Measurements from ENCODE around the gene SDHB.

The SDHB gene

GRCh38 chr1:17023102-17023501, 30.7 kb downstream of the SDHB start:
- no peak for TF ChIP-seq ZFX (IDR thresholded peaks at IDR 0.05)
- no peak overlapping the region for H3K27ac ChIP-seq

GRCh38 chr1:17021896-17022295, 31.9 kb downstream of the SDHB start:
- no peak for TF ChIP-seq CTCF (conservative IDR thresholded peaks at IDR 0.05)
- no peak for TF ChIP-seq ZFX (IDR thresholded peaks at IDR 0.05)
- H3K27ac ChIP-seq = no peak overlapping the region

GRCh38 chr1:17020502-17020901, 33.3 kb downstream of the SDHB start:
- H3K27ac ChIP-seq = no peak overlapping the region
- TF ChIP-seq CTCF (conservative IDR thresholded peaks at IDR 0.05) = no peak
- TF ChIP-seq ZFX (IDR thresholded peaks at IDR 0.05) = no peak

- TF ChIP-seq CTCF (conservative IDR thresholded peaks at IDR 0.05) (no peak), ZFX (IDR thresholded peaks at IDR 0.05) (no peak)
- no peak overlapping the region for H3K27ac ChIP-seq
These were observed 35.0 kb downstream of the SDHB start for GRCh38 chr1:17018849-17019248.

GRCh38 chr1:17017435-17017834, 36.4 kb downstream of the SDHB start:
- TF ChIP-seq CTCF (conservative IDR thresholded peaks at IDR 0.05) = no peak
- no peak for TF ChIP-seq ZFX (IDR thresholded peaks at IDR 0.05)
- H3K27ac ChIP-seq = no peak overlapping the region

- H3K27ac ChIP-seq = no peak overlapping the region
- TF ChIP-seq ZFX (IDR thresholded peaks at IDR 0.05) (no peak), CTCF (conservative IDR thresholded peaks at IDR 0.05) (no peak)
These were observed 37.5 kb downstream of the SDHB start for GRCh38 chr1:17016317-17016661.

GRCh38 chr1:17014671-17015567, 38.9 kb downstream of the SDHB start:
- TF ChIP-seq ZFX (IDR thresholded peaks at IDR 0.05) (no peak), CTCF (conservative IDR thresholded peaks at IDR 0.05) (no peak)
- H3K27ac ChIP-seq = no peak overlapping the region

Data from C4-2B (cell line).